Heart left ventricle (tissue), 13 donors: Measurements from ENCODE around the gene RABGAP1.

ENCODE experiments used
- CTCF ChIP-seq, 12 donors: fragments of 200-600 bp; sonication (generic) in 4 of 12; IDR thresholded peaks; one replicate each; pipeline versions ENCODE4 v1.5.0 to v1.8.0; 2018 to 2022; ENCODE audit warnings: antibody characterized with exemption in 12 of 12, mild to moderate bottlenecking in 5 of 12
- POLR2A ChIP-seq, 2 donors: fragments of 450-650 bp; IDR thresholded peaks; one replicate each; pipeline ENCODE4 v1.6.1; 2017; ENCODE audit warnings: antibody characterized with exemption in 2 of 2, mild to moderate bottlenecking in 2 of 2, moderate library complexity in 2 of 2
- donor health status: ischemic (EF 13 %, LVEDD 7.1; RV severe dilation, severe dysfunction).
- donor health status: DM: no; HTN: yes; CAD: no.
- donor health status: DM: no; HTN: no; CAD: no.
- donor health status: ischemic (EF 25% LVEDD 6.9; RV normal size, moderate dysfunction).
- donor health status: ischemic (EF 25% LVEDD 5.7; RV mildly dilated, moderate dysfunction).
- donor health status: ischemic (EF 35%, LVEDD 5.7; RV mildly dilated, moderate dysfunction).
- donor health status: nonischemic (EF 11% LVEDD 7.7; RV severe dilation, severe dysfunction).
- donor health status: DM: yes; HTN: yes; CAD: no.
- donor health status: PGD.
- donor health status: ischemic (EF 29% LVEDD 5.4; RV normal size, mild dysfunction).
- donor health status: nonischemic (EF 23%, LVEDD 6.1; RV moderate dilation, normal function).

GRCh38 chr9:123028973-123029372 lies 88.2 kb downstream of the RABGAP1 start:
- no peak for TF ChIP-seq POLR2A (IDR thresholded peaks at IDR 0.05)
- no peak for TF ChIP-seq CTCF (IDR thresholded peaks at IDR 0.05)
